NB4 (cell line): Measurements from ENCODE around the gene CNOT11.

Experiments used
- CTCF ChIP-seq: IDR thresholded peaks from one replicate; pipeline ENCODE4 v1.5.1; 2012; ENCODE audit warnings: low read depth, low read length
- POLR2A ChIP-seq: IDR thresholded peaks from 2 replicates; pipeline ENCODE4 v1.6.1; 2011; ENCODE audit warnings: mild to moderate bottlenecking; ENCODE audit not compliant: insufficient read length; ENCODE audit errors: extremely low read depth

GRCh38 chr2:101310090-101310833 lies 57.6 kb downstream of the CNOT11 start:
- TF ChIP-seq CTCF: no peak
- TF ChIP-seq POLR2A: no peak
